ENCODE measurements around the gene CNTN5. TPM values are rescaled to one million over a fixed set of nuclear protein-coding genes. Genes with fewer than 3 reads are reported as not detected.

The CNTN5 gene
- total RNA-seq, result not detected

DNA sequence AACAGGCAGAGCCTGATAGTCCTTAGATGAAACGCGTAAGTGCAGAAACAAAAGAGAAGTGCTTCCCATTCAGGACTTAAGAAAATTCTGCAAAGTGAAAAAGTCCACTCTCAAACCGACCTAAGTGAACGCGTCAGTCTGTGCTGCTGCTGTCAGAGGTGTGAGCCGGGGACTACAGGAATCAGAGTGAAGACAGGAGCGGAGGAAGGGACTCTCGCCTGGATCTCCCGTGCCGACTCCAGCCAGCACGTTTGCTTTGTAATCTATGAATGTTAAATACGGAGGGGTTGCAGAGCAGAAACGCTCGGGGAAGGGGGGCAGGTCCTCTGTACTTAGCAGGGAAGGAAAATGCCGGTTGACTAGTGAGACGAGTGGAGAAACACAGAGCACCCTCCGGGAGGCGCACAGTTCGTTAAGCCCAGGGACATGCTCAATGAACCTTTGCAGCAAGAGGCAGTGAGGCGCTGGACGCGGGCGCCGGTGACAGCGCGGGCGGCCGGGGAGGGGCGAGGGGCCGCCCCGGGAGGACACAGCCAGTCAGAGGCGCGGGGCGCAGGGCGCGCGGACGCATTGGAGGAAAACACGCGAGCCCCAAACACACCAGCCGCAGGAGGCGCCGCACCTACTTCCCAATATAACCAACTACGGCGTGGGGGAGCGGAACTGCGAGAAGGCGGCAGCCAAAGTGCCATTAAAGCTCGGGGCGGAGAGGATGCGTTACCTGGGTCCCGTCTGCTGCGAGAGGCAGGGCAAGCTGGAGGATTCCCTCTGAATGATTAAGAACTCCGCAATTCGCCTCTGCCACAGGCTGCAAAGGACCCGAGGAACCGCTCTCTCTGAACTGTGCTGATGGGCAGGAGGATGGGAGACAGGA, at the start of gene CNTN5:
TSS of gene CNTN5 (plus strand) at position 598 of the 874 bp plus-strand sequence.
- TF ChIP-seq CTCF (IDR thresholded peaks at IDR 0.05), result no peak
- TF ChIP-seq POLR2A (IDR thresholded peaks at IDR 0.05), result no peak
- H3K4me3 ChIP-seq (ENCODE audit: low read depth, poor library complexity, severe bottlenecking), result no peak within 1 kb of the TSS
- peak in 1 of 2 donors; percentile 84 for DNase-seq (ENCODE audit: low spot score in 2 of 2)
- 1 to 2% methylated on average over 54 to 57 of the region's 57 CpGs for WGBS, 2 donors
- intact Hi-C loops (cut with DNase I; ENCODE audit: low total_unique reads), result no loop called here

- no peak for DNase-seq (ENCODE audit: low spot score in 2 of 2)
- WGBS, 2 donors, result 37 to 46% methylated on average over 2 of the region's 2 CpGs
- TF ChIP-seq POLR2A (IDR thresholded peaks at IDR 0.05), result no peak
- no peak for TF ChIP-seq CTCF (IDR thresholded peaks at IDR 0.05)
- intact Hi-C loops (cut with DNase I; ENCODE audit: low total_unique reads), result no loop called here
- H3K4me3 ChIP-seq (ENCODE audit: low read depth, poor library complexity, severe bottlenecking), result no peak overlapping the region
Measured at GRCh38 chr11:98979205-98979604, 41.5 kb upstream of the CNTN5 start.

DNA sequence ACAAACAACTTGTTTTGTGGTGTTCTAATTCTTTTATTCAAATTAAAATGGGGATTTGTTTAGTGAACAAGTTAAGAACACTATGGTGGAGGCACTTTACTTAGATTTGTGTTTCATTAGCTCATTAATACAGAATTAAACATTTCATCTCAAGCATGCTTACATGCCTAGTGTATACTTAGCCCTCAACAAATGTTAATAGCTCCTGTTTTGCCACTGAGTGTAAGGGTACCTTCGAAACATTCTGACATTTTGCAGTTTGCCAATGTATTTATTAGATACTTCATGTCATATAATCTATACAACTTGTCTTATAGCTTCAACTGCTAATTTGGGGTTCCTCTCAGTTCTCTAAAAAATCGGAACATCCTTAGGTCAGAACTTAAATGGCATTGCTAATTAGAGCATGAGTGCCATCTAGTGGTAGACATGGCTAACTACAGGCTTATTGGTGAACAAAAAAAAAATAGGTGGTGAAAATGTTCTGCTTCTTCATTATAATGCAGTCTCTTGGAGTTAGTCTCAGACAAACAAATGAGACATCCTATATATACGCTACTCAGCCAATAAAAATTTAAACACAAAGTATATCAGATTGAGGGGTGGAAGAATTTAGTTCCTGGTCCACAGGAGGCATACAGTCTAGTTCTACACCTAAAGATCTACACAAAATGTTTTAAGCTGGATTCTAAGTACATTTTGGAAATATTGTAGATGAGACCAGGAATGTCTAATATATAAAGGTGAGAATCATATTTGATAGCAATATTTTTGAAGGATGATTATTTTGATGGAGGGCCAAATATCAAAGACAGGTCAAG, 4.9 kb upstream of the CNTN5 start:
- TF ChIP-seq POLR2A (IDR thresholded peaks at IDR 0.05) (no peak), CTCF (IDR thresholded peaks at IDR 0.05) (no peak)
- no peak overlapping the region for H3K4me3 ChIP-seq (ENCODE audit: low read depth, poor library complexity, severe bottlenecking)
- intact Hi-C loops (cut with DNase I; ENCODE audit: low total_unique reads), result no loop called here
- DNase-seq (ENCODE audit: low spot score in 2 of 2), result no peak
- 15 to 20% methylated on average over 3 of the region's 3 CpGs for WGBS, 2 donors

DNA sequence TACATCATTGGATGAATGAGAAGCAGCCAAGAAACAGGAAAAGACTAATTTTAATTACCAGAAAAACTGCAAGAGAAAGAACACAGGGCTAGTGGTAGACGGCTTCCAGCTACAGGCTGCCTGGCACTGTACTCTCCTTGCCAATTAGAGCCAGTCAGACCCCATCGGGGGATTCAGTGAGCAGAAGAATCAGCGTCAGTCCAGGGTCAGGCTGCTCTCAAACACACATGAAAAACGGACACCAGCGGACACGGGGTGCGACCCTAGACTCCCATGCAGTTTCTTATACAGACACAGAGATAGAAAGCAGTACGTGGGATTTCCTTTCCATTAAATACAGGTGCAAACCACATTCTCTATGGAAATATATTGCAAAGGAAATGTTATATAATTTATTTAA, 1.1 kb upstream of the CNTN5 start:
- TF ChIP-seq POLR2A (IDR thresholded peaks at IDR 0.05) (no peak), CTCF (IDR thresholded peaks at IDR 0.05) (no peak)
- 35 to 65% methylated on average over 8 of the region's 8 CpGs for WGBS, 2 donors
- DNase-seq (ENCODE audit: low spot score in 2 of 2), result no peak
- no peak overlapping the region for H3K4me3 ChIP-seq (ENCODE audit: low read depth, poor library complexity, severe bottlenecking)
- intact Hi-C loops (cut with DNase I; ENCODE audit: low total_unique reads), result no loop called here

- no peak for DNase-seq (ENCODE audit: low spot score in 2 of 2)
- no peak overlapping the region for H3K4me3 ChIP-seq (ENCODE audit: low read depth, poor library complexity, severe bottlenecking)
- intact Hi-C loops (cut with DNase I; ENCODE audit: low total_unique reads), result no loop called here
- no peak for TF ChIP-seq CTCF (IDR thresholded peaks at IDR 0.05)
- no peak for TF ChIP-seq POLR2A (IDR thresholded peaks at IDR 0.05)
- WGBS, 2 donors, result 56 to 58% methylated on average over 1 of the region's 1 CpG
Measured at GRCh38 chr11:99037057-99037456, 16.3 kb downstream of the CNTN5 start.

Data from lower leg skin (tissue), 4 donors.